H1 (cell line): ENCODE data around the gene SRGAP3. TPM values are rescaled to one million over a fixed set of nuclear protein-coding genes. Genes with fewer than 3 reads are reported as not detected.

ENCODE experiments used
- CTCF ChIA-PET: fragments of 300-600 bp; sonication (Branson Sonifier 250); formaldehyde crosslinking; loops from one replicate; lab custom pipeline; 2021; ENCODE audit not compliant: partially characterized antibody; lab: Charles Lee
- POLR2A ChIA-PET: fragments of 300-600 bp; sonication (Branson Sonifier 250); formaldehyde crosslinking; loops from one replicate; lab custom pipeline; 2021; ENCODE audit warnings: inconsistent platforms; ENCODE audit not compliant: partially characterized antibody; lab: Charles Lee
- DNase-seq, 2 experiments: peaks; one replicate each; pipeline versions ENCODE4 v3.0.0 to v3.0.0-alpha.2; 2010 to 2022; ENCODE audit warnings: low spot score in 2 of 2, low read depth in 1 of 2, mixed read lengths in 1 of 2
- FAIRE-seq: peaks from 2 replicates; lab custom pipeline; 2011; peaks lifted over from hg19 to GRCh38; lab: Jason Lieb, UNC
- H2AFZ ChIP-seq: 2 replicates; pipeline ENCODE4 v1.8.1; 2012; ENCODE audit warnings: low read length, inconsistent platforms
- H2AK5ac ChIP-seq: 2 replicates; pipeline ENCODE4 v1.6.1; 2013; ENCODE audit warnings: low read depth, low read length
- H2BK120ac ChIP-seq: replicated peaks from 2 replicates; pipeline ENCODE3; 2013; ENCODE audit warnings: low read depth, low read length, inconsistent platforms
- H2BK12ac ChIP-seq: 2 replicates; pipeline ENCODE4 v1.6.1; 2013; ENCODE audit warnings: low read depth, low read length
- H2BK15ac ChIP-seq: 2 replicates; pipeline ENCODE4 v1.6.1; 2013; ENCODE audit warnings: low read length
- H2BK20ac ChIP-seq: 2 replicates; pipeline ENCODE4 v1.6.1; 2013; ENCODE audit warnings: low read length
- H2BK5ac ChIP-seq: 2 replicates; pipeline ENCODE4 v1.6.1; 2013; ENCODE audit warnings: low read depth, low read length
- H3K14ac ChIP-seq: 2 replicates; pipeline ENCODE4 v1.6.1; 2013; ENCODE audit warnings: inconsistent platforms; ENCODE audit not compliant: insufficient read length
- H3K18ac ChIP-seq: 2 replicates; pipeline ENCODE4 v1.6.1; 2013; ENCODE audit warnings: low read length; ENCODE audit errors: extremely low read depth
- H3K23ac ChIP-seq: 2 replicates; pipeline ENCODE4 v1.6.1; 2013; ENCODE audit warnings: inconsistent platforms; ENCODE audit not compliant: insufficient read length
- H3K23me2 ChIP-seq: 2 replicates; pipeline ENCODE4 v1.6.1; 2013; ENCODE audit warnings: low read depth, low read length
- H3K27ac ChIP-seq: 2 replicates; pipeline ENCODE4 v1.6.1; 2011; ENCODE audit warnings: low read depth, low read length, inconsistent platforms
- H3K27me3 ChIP-seq, 4 experiments: replicated peaks in 1 of 4; 1 replicate in 1 of 4; 2 replicates in 3 of 4; pipeline versions ENCODE4 v1.6.1 to v1.8.1; 2011 to 2013; ENCODE audit warnings: low read length in 3 of 4, mild to moderate bottlenecking in 3 of 4, inconsistent platforms in 2 of 4, mixed read lengths in 2 of 4, moderate library complexity in 1 of 4; ENCODE audit not compliant: control insufficient read depth in 3 of 4, insufficient read depth in 3 of 4; ENCODE audit errors: extremely low read depth in 1 of 4
- H3K36me3 ChIP-seq, 4 experiments: 2 replicates each; pipeline versions ENCODE4 v1.6.1 to v1.8.1; 2011 to 2013; ENCODE audit warnings: mild to moderate bottlenecking in 4 of 4, low read length in 3 of 4, moderate library complexity in 2 of 4, control low read depth in 1 of 4, inconsistent platforms in 1 of 4; ENCODE audit not compliant: insufficient read depth in 4 of 4, control insufficient read depth in 2 of 4
- H3K4ac ChIP-seq: replicated peaks from 2 replicates; pipeline ENCODE3; 2013; ENCODE audit warnings: low read length, low read depth, mixed read lengths, inconsistent platforms; ENCODE audit not compliant: insufficient read length
- H3K4me1 ChIP-seq, 4 experiments: replicated peaks in 1 of 4; 1 replicate in 1 of 4; 2 replicates in 3 of 4; pipeline versions ENCODE4 v1.6.1 to v1.8.1; 2011 to 2013; ENCODE audit warnings: low read length in 3 of 4, inconsistent platforms in 2 of 4, mixed read lengths in 1 of 4; ENCODE audit not compliant: insufficient read depth in 4 of 4, control insufficient read depth in 3 of 4
- H3K4me2 ChIP-seq, 2 experiments: 2 replicates each; pipeline versions ENCODE4 v1.6.1 to v1.8.1; 2011 to 2013; ENCODE audit warnings: low read depth in 2 of 2, low read length in 2 of 2, control low read depth in 1 of 2, inconsistent platforms in 1 of 2, mild to moderate bottlenecking in 1 of 2; ENCODE audit not compliant: insufficient read depth in 1 of 2
- H3K4me3 ChIP-seq, 4 experiments: fragments of 200-600, 300-600 bp in 1 of 4; sonication (generic), shearing (Covaris generic), sonication (Bioruptor Twin) in 1 of 4; 2 replicates each; pipeline versions ENCODE4 v1.5.1 to v1.8.1; 2011 to 2016; ENCODE audit warnings: low read length in 4 of 4, low read depth in 3 of 4, control low read depth in 2 of 4, inconsistent platforms in 2 of 4, mild to moderate bottlenecking in 2 of 4, mixed read lengths in 1 of 4, moderate library complexity in 1 of 4; ENCODE audit not compliant: insufficient read depth in 2 of 4; ENCODE audit errors: extremely low read depth in 1 of 4
- H3K56ac ChIP-seq: replicated peaks from 2 replicates; pipeline ENCODE3; 2013; ENCODE audit warnings: low read depth, mild to moderate bottlenecking, mixed read lengths, low read length, inconsistent platforms; ENCODE audit not compliant: insufficient read length
- H3K79me1 ChIP-seq: 2 replicates; pipeline ENCODE4 v1.6.1; 2013; ENCODE audit warnings: low read depth, low read length, control low read depth
- H3K79me2 ChIP-seq, 2 experiments: 2 replicates each; pipeline versions ENCODE4 v1.6.1 to v1.8.1; 2012 to 2013; ENCODE audit warnings: low read length in 2 of 2, mild to moderate bottlenecking in 2 of 2, inconsistent platforms in 1 of 2; ENCODE audit not compliant: insufficient read depth in 2 of 2, control insufficient read depth in 1 of 2
- H3K9ac ChIP-seq, 4 experiments: replicated peaks in 1 of 4; 1 replicate in 1 of 4; 2 replicates in 3 of 4; pipeline versions ENCODE4 v1.6.1 to v1.8.1; 2011 to 2013; ENCODE audit warnings: low read depth in 3 of 4, low read length in 3 of 4, control low read depth in 2 of 4, mild to moderate bottlenecking in 2 of 4, moderate library complexity in 2 of 4, inconsistent platforms in 1 of 4; ENCODE audit errors: extremely low read depth in 1 of 4
- H3K9me3 ChIP-seq, 2 experiments: 2 replicates each; pipeline versions ENCODE4 v1.6.1 to v1.8.1; 2012 to 2013; ENCODE audit warnings: mild to moderate bottlenecking in 2 of 2, moderate library complexity in 2 of 2, control low read depth in 1 of 2, inconsistent platforms in 1 of 2, low read depth in 1 of 2, low read length in 1 of 2, mixed read lengths in 1 of 2; ENCODE audit not compliant: insufficient read depth in 2 of 2
- H4K20me1 ChIP-seq, 2 experiments: replicated peaks in 1 of 2; 2 replicates each; pipeline versions ENCODE3 to v1.8.1; 2011 to 2013; ENCODE audit warnings: inconsistent platforms in 2 of 2, low read length in 2 of 2, mild to moderate bottlenecking in 1 of 2; ENCODE audit not compliant: insufficient read depth in 2 of 2, control insufficient read depth in 1 of 2
- H4K5ac ChIP-seq: 2 replicates; pipeline ENCODE4 v1.6.1; 2013; ENCODE audit warnings: low read length, low read depth, mixed read lengths, inconsistent platforms; ENCODE audit not compliant: insufficient read length
- H4K8ac ChIP-seq: 2 replicates; pipeline ENCODE4 v1.8.0; 2013; ENCODE audit warnings: mild to moderate bottlenecking, moderate library complexity, low read length, inconsistent platforms; ENCODE audit not compliant: insufficient read depth; ENCODE audit errors: extremely low read depth
- H4K91ac ChIP-seq: replicated peaks from 2 replicates; pipeline ENCODE3; 2013; ENCODE audit warnings: low read length, mixed read lengths, inconsistent platforms; ENCODE audit not compliant: insufficient read length
- CHD1 ChIP-seq: IDR thresholded peaks from 2 replicates; pipeline ENCODE4 v1.6.1; 2012; ENCODE audit warnings: low read depth, low read length, improper control_type of control experiment
- HDAC6 ChIP-seq: IDR thresholded peaks from one replicate; pipeline ENCODE4 v1.7.1; 2012; ENCODE audit warnings: low read depth, mild to moderate bottlenecking, inconsistent platforms, low read length, moderate library complexity
- MAFK ChIP-seq: IDR thresholded peaks from 2 replicates; pipeline ENCODE4 v1.6.1; 2012; ENCODE audit warnings: low read depth, mild to moderate bottlenecking, improper control_type of control experiment, low read length
- NRF1 ChIP-seq: IDR thresholded peaks from 2 replicates; pipeline ENCODE4 v1.6.1; 2011; ENCODE audit warnings: mild to moderate bottlenecking, low read depth, low read length, improper control_type of control experiment
- WGBS, 2 experiments: shearing (Covaris generic) in 1 of 2; methylation state at CpG; one replicate each; pipeline versions ENCODE4 v1.1.6 to v1.1.7; 2013 to 2015; ENCODE audit warnings: low lambda C conversion rate in 2 of 2, mixed read lengths in 2 of 2, inconsistent platforms in 1 of 2, low coverage in 1 of 2, missing lambda C conversion rate in 1 of 2; ENCODE audit not compliant: insufficient replicate concordance in 2 of 2, insufficient coverage in 1 of 2, insufficient read length in 1 of 2; ENCODE audit errors: extremely low coverage in 1 of 2, missing lambda C conversion rate in 1 of 2; 5-methylcytosine and 5-hydroxymethylcytosine counted together
- polyA plus RNA-seq, 7 experiments: library from polyadenylated mRNA; depleted of rRNA in 3 of 7; stranded (reverse) in 5 of 7; unstranded in 2 of 7; fragments of >200 nt in 5 of 7; fragments of 200-250 nt in 2 of 7; gene quantifications; 1 replicate in 5 of 7; 2 replicates in 1 of 7; 4 replicates in 1 of 7; pipeline versions ENCODE4 v1.2.1 to v1.2.3, GENCODE V29; 2011 to 2013; ENCODE audit warnings: missing spikeins in 2 of 7, mixed read lengths in 2 of 7
- total RNA-seq: library from RNA; stranded (reverse); fragmentation: NEBNext Ultra II Directional; extraction: Animal tissue kit (Norgen Biotek cat#: 25700); gene quantifications from 2 replicates; pipeline ENCODE4 v1.2.1, GENCODE V29; 2021

Gene SRGAP3
- total and polyA plus RNA-seq, 2 of the 8 experiments (the other 6 are each of a cell fraction or from before 2014, with no cell fraction given), result 5.8 to 11.4 TPM

DNA sequence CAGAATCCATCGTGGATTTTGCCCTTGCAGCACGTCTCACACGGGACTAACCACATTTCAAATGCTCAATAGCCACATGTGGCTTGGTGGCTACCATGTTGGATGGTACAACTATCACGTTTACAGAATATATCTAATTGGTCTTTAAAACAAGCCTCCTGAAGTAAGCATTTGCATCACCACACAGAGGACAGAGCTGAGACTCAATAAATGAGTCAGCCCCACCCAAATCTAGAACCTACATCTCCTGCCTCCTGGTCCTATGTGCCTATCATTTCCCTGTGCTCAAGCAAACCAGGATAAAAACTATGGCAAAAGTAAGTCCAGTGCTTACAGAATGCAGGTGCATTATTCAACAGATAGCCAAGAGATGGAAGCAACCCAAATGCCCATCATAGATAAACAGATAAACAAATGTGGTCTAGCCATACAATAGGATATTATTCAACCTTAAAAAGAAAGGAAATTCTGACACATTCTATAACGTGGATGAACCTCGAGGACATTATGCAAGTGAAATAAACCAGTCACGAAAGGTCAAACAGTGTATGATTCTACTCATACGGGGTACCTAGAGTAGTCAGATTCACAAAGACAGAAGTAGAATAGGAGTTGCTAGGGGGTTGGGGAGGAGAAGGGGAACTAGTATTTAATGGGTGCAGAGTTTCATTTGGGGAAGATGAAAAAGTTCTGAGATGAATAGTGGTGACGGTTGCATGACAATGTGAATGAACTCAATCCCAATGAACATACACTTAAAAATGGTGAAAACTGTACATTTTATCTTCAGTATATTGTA lies 43.9 kb downstream of the SRGAP3 start:
- Histone ChIP-seq H2AFZ (no peak overlapping the region), H3K79me1 (no peaks in the 10 kb centered on the region), H3K9ac (no peak overlapping the region), H4K20me1 (peaks cover 0 to 2% of the 10 kb centered on the region in 2 experiments), H2BK120ac (no peak overlapping the region), H4K5ac (no peak overlapping the region), H3K79me2 (no peaks in the 10 kb centered on the region), H3K27ac (no peak overlapping the region), H3K14ac (no peak overlapping the region), H3K23ac (no peak overlapping the region), H2BK12ac (no peak overlapping the region), H3K4me2 (no peak overlapping the region), H3K23me2 (no peaks in the 10 kb centered on the region), H2BK5ac (no peak overlapping the region), H3K4me3 (no peak overlapping the region), H4K91ac (no peak overlapping the region), H3K18ac (no peak overlapping the region), H2BK15ac (no peak overlapping the region), H3K56ac (no peak overlapping the region), H3K4ac (no peak overlapping the region), H3K27me3 (no peaks in the 10 kb centered on the region), H3K9me3 (no peaks in the 10 kb centered on the region), H2BK20ac (no peak overlapping the region), H4K8ac (no peak overlapping the region), H3K36me3 (no peaks in the 10 kb centered on the region), H3K4me1 (peaks cover 0 to 14% (median 3%) of the 10 kb centered on the region in 4 experiments; a peak in 4 of 7 replicates), H2AK5ac (no peak overlapping the region)
- POLR2A ChIA-PET, result interaction anchor here (0.7 to 1.1 kb wide), 2 partner anchors 15 to 70 kb away, joined by 3 to 4 read pairs; no protein-coding TSS in a partner anchor
- DNase-seq (no peak), FAIRE-seq (no peak)
- WGBS, 2 experiments, result 91% methylated on average over 9 of the region's 9 CpGs; no CpG with 5 or more reads in 1 of the 2 experiments
- CTCF ChIA-PET, result interaction anchor here (0.9 kb wide), 1 partner anchor 10 kb away, joined by 4 read pairs; no protein-coding TSS in a partner anchor
- TF ChIP-seq CHD1 (no peak), NRF1 (no peak), HDAC6 (no peak), MAFK (no peak)
